A673 (cell line): ENCODE results near the gene B3GLCT. TPM values are rescaled to one million over a fixed set of nuclear protein-coding genes. Genes with fewer than 3 reads are reported as not detected.

ENCODE experiments used
- Bru-seq: library from RNA; stranded (reverse); fragments of 400-500 nt; gene quantifications from one replicate; lab custom pipeline; 2021; lab: Mats Ljungman, UMichigan
- BruChase-seq, 2 experiments: library from RNA; stranded (reverse); fragments of 400-500 nt; gene quantifications; one replicate each; lab custom pipeline; 2021; lab: Mats Ljungman, UMichigan
- BruUV-seq: library from RNA; stranded (reverse); fragments of 400-500 nt; replicated peaks from 2 replicates; lab custom pipeline; 2021; lab: Mats Ljungman, UMichigan
- CTCF ChIA-PET: fragments of 300-600 bp; sonication (Branson Sonifier 250); formaldehyde crosslinking; loops from one replicate; lab custom pipeline; 2022; ENCODE audit warnings: antibody characterized with exemption; lab: Charles Lee
- POLR2A ChIA-PET: fragments of 300-600 bp; sonication (Branson Sonifier 250); formaldehyde crosslinking; loops from one replicate; lab custom pipeline; 2022; ENCODE audit warnings: antibody characterized with exemption; ENCODE audit not compliant: low non-redundant PET; lab: Charles Lee
- DNase-seq: peaks from one replicate; pipeline ENCODE4 v3.0.0-alpha.2; 2015; ENCODE audit warnings: low spot score
- H3K27ac ChIP-seq: fragments of 200-600 bp; sonication (generic); 2 replicates; pipeline ENCODE4 v1.5.1; 2016; ENCODE audit warnings: mixed run types, low read depth, mild to moderate bottlenecking, mixed read lengths, antibody characterized with exemption, low read length; ENCODE audit not compliant: poor library complexity, severe bottlenecking
- H3K27me3 ChIP-seq: fragments of 200-600 bp; sonication (generic); replicated peaks from 2 replicates; pipeline ENCODE4 v1.6.1; 2017; ENCODE audit warnings: mixed run types, low read depth, mild to moderate bottlenecking, mixed read lengths, antibody characterized with exemption, low read length; ENCODE audit not compliant: insufficient read depth, poor library complexity
- H3K36me3 ChIP-seq: fragments of 200-600 bp; sonication (generic); 2 replicates; pipeline ENCODE4 v1.6.1; 2016; ENCODE audit warnings: mixed run types, mild to moderate bottlenecking, mixed read lengths, antibody characterized with exemption, low read length; ENCODE audit not compliant: insufficient read depth, poor library complexity, severe bottlenecking
- H3K4me1 ChIP-seq: fragments of 200-600 bp; sonication (generic); 2 replicates; pipeline ENCODE4 v1.6.1; 2017; ENCODE audit warnings: mixed run types, mild to moderate bottlenecking, mixed read lengths, antibody characterized with exemption, low read length; ENCODE audit not compliant: insufficient read depth, poor library complexity, severe bottlenecking
- H3K4me3 ChIP-seq: fragments of 200-600 bp; sonication (generic); 2 replicates; pipeline ENCODE4 v1.5.1; 2016; ENCODE audit warnings: low read depth, mixed run types, mild to moderate bottlenecking, mixed read lengths, low read length; ENCODE audit not compliant: poor library complexity, severe bottlenecking
- H3K9me3 ChIP-seq: fragments of 200-600 bp; sonication (generic); 2 replicates; pipeline ENCODE4 v1.6.1; 2016; ENCODE audit warnings: mixed run types, low read depth, mild to moderate bottlenecking, mixed read lengths, antibody characterized with exemption, low read length; ENCODE audit not compliant: poor library complexity, severe bottlenecking
- CTCF ChIP-seq: fragments of 300-800, 200-600 bp; sonication (generic); conservative IDR thresholded peaks from 2 replicates; pipeline ENCODE4 v1.5.1; 2017; ENCODE audit warnings: low read depth, mild to moderate bottlenecking, antibody characterized with exemption, low read length, moderate library complexity, mixed read lengths
- EZH2 ChIP-seq: fragments of 200-600 bp; sonication (generic); IDR thresholded peaks from 2 replicates; pipeline ENCODE4 v1.6.1; 2017; ENCODE audit warnings: borderline replicate concordance, low read depth, mild to moderate bottlenecking, mixed read lengths, antibody characterized with exemption, low read length; ENCODE audit not compliant: poor library complexity, severe bottlenecking
- intact Hi-C: fragments of 100-400 bp; cut with micrococcal nuclease; formaldehyde crosslinking; loops from one replicate; pipeline ENCODE4 v1.10.0; 2022; ENCODE audit not compliant: unreplicated experiment
- long read RNA-seq: library from polyadenylated mRNA; stranded (forward); transcript quantifications from one replicate; pipeline ENCODE4 v2.0.0, GENCODE V29; 2022
- total RNA-seq: library from RNA; stranded (reverse); gene quantifications from 2 replicates; pipeline ENCODE4 v1.2.3, GENCODE V29; 2021

Gene B3GLCT
- total RNA-seq (8.5 and 9.6 TPM in 2 replicates), Bru-seq, nascent RNA (percentile 60 among the genes with signal in this experiment), BruChase-seq, experiment 1, labeled RNA remaining after a 2-hour chase (percentile 60 among the genes with signal in this experiment), BruChase-seq, experiment 2, labeled RNA remaining after a 6-hour chase (percentile 57 among the genes with signal in this experiment)
- long read RNA-seq, full-length matches to known transcripts = 34 of 46 reads
- long read RNA-seq, partial matches to known transcripts = 3 of 46 reads
- long read RNA-seq, other reads (novel, unspliced or antisense) = 9 of 46 reads

- Histone ChIP-seq H3K4me1 (peaks cover 21% of the 10 kb centered on the region), H3K9me3 (no peaks in the 10 kb centered on the region), H3K36me3 (no peaks in the 10 kb centered on the region), H3K4me3 (peak within 1 kb of the TSS; percentile 75), H3K27me3 (no peaks in the 10 kb centered on the region), H3K27ac (peak within 1 kb of the TSS; percentile 88)
- no peak for TF ChIP-seq EZH2
- TF ChIP-seq CTCF = peak; percentile 58
- peak; percentile 86 for DNase-seq
- no TSS peak for BruUV-seq
- ChIA-PET CTCF (no interaction called here), POLR2A (no interaction called here)
- intact Hi-C loops = no loop called here
Measured at GRCh38 chr13:31199849-31200636, at the start of gene B3GLCT. B3GLCT (plus strand) TSS chr13:31199975; CDS start chr13:31200085, 110 bp downstream.

- H3K4me1 ChIP-seq = no peaks in the 10 kb centered on the region
- no peak for TF ChIP-seq EZH2
- no peak for TF ChIP-seq CTCF
- peaks cover 98% of the 10 kb centered on the region for H3K36me3 ChIP-seq
- ChIA-PET CTCF (no interaction called here), POLR2A (interaction anchor here (0.6 kb wide), 1 partner anchor 746 kb away, joined by 3 read pairs; no protein-coding TSS in a partner anchor)
- intact Hi-C loops = no loop called here
- DNase-seq = no peak
- no peak overlapping the region for H3K4me3 ChIP-seq
- H3K9me3 ChIP-seq = no peaks in the 10 kb centered on the region
- H3K27me3 ChIP-seq = no peaks in the 10 kb centered on the region
- no TSS peak for BruUV-seq
- no peak overlapping the region for H3K27ac ChIP-seq
Measured at GRCh38 chr13:31150315-31150985, 49.3 kb upstream of the B3GLCT start.

- Histone ChIP-seq H3K27me3 (no peaks in the 10 kb centered on the region), H3K36me3 (peaks cover 95% of the 10 kb centered on the region), H3K4me3 (no peak overlapping the region), H3K27ac (no peak overlapping the region), H3K9me3 (no peaks in the 10 kb centered on the region), H3K4me1 (no peaks in the 10 kb centered on the region)
- intact Hi-C loops = no loop called here
- DNase-seq = no peak
- ChIA-PET POLR2A (no interaction called here), CTCF (no interaction called here)
- BruUV-seq = no TSS peak
- TF ChIP-seq CTCF (no peak), EZH2 (no peak)
Measured at GRCh38 chr13:31151837-31152236, 47.9 kb upstream of the B3GLCT start.
